Measurements from ENCODE around the gene SNX13.

The SNX13 gene

DNA sequence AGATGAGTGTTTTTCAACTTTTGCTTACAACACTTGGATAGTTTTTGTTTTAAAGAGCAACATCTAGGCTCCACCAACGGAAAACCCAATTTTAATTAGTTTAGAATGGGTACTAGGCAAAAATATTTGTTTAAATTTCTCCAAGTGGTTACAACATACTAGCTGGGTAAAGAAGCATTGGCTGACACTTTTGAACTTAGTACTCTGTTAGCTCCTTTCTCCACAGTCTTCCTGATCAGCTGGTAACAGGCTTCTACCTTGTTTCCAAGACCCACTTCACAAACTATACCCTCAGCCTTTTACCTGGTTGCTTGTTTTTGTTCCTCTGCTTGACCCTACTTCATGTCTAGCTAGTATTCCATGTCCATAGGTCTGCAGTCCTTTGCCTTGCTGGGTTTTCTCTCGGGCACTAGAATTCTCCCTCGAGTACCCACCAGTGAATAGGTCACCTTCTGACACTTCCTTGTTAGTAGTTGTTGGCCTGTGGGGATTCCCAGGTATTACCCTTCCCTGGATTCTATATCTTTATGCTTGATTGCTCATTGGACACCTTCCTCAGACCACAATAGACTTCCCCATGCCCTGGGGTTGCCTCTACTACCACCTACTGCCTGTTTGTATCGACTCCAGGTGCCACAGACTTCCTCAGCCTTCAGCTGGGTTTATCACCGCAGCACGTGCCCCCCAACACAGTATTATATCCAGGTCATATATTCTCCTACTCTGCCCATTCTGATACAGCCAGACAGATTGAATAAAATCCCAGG is 45.4 kb upstream of the SNX13 start:
- no peaks in the 10 kb centered on the region for H3K9me3 ChIP-seq (ENCODE audit: severe bottlenecking)
- H3K27ac ChIP-seq = no peak overlapping the region
- TF ChIP-seq, protein P1, sequence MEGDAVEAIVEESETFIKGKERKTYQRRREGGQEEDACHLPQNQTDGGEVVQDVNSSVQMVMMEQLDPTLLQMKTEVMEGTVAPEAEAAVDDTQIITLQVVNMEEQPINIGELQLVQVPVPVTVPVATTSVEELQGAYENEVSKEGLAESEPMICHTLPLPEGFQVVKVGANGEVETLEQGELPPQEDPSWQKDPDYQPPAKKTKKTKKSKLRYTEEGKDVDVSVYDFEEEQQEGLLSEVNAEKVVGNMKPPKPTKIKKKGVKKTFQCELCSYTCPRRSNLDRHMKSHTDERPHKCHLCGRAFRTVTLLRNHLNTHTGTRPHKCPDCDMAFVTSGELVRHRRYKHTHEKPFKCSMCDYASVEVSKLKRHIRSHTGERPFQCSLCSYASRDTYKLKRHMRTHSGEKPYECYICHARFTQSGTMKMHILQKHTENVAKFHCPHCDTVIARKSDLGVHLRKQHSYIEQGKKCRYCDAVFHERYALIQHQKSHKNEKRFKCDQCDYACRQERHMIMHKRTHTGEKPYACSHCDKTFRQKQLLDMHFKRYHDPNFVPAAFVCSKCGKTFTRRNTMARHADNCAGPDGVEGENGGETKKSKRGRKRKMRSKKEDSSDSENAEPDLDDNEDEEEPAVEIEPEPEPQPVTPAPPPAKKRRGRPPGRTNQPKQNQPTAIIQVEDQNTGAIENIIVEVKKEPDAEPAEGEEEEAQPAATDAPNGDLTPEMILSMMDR (IDR thresholded peaks at IDR 0.05; ENCODE audit: low read depth, low read length) = no peak
- H3K36me3 ChIP-seq = no peaks in the 10 kb centered on the region
- H3K4me3 ChIP-seq (ENCODE audit: low read depth, low read length) = no peak overlapping the region
- DNase-seq = no peak
- H3K27me3 ChIP-seq (ENCODE audit: insufficient read depth, low read depth, severe bottlenecking) = no peaks in the 10 kb centered on the region

DNA sequence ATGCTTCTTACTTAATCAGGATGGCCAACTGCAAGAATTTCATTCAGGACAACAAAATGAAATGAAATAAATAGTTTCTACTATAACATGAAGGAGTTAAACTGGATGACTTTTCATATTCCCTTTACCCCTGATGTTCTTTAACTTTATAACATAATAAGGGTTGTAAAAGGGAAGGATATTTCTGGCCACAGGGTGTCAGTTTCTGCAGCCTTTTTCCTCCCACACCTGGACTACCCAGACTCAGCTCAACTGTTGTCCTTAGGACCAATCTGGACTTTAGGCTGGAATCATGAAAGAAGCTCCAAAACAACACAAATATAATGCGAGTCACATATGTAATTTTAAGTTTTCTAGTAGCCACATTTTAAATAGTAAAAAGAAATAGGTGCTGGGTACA is 44.0 kb upstream of the SNX13 start:
- no peaks in the 10 kb centered on the region for H3K27me3 ChIP-seq (ENCODE audit: insufficient read depth, low read depth, severe bottlenecking)

DNA sequence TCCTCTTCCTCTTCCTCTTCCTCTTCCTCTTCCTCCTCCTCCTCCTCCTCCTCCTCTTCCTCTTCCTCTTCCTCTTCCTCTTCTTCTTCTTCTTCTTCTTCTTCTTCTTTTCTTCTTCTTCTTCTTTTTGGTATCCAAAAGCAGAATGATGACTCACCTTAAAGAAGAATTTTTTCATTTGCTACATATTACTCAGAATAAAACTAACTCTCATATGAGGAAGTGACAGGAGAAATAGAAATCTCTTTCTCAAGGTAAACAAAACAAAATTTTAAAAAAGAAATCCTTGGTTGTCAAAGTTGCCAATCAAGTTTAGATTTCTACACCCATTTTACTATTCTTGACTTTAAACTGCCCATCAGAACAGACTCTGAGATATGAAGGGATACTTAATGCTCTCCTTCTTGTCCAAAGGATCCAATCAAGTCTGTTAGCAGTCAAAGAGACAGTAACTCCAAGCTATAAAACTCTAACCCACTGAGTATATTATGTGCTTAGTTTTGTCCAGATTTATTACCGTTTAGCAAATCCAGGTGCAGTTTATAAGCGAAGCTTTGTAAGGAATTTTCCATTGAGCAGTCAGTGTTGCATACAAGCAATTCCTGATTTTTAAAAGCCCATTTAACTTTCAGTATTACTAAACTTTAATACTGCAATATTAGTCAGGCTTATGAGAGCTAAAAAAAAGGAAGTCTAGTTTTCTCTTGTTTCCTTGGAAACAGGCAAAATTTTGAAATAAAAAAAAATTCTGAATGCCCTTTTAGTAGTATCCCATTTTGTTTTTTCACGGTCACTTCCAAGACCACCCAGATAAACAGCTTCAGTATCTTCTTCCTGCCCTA is 43.1 kb upstream of the SNX13 start:
- Histone ChIP-seq H3K4me3 (ENCODE audit: low read depth, low read length) (no peak overlapping the region), H3K9me3 (ENCODE audit: severe bottlenecking) (no peaks in the 10 kb centered on the region), H3K36me3 (no peaks in the 10 kb centered on the region), H3K27ac (no peak overlapping the region), H3K27me3 (ENCODE audit: insufficient read depth, low read depth, severe bottlenecking) (no peaks in the 10 kb centered on the region)
- TF ChIP-seq, protein P1 (IDR thresholded peaks at IDR 0.05; ENCODE audit: low read depth, low read length) = no peak
- DNase-seq = no peak

More for the DNA sequence above, 44.0 kb upstream of the SNX13 start:
- H3K36me3 ChIP-seq = no peaks in the 10 kb centered on the region
- no peak overlapping the region for H3K4me3 ChIP-seq (ENCODE audit: low read depth, low read length)
- TF ChIP-seq, protein P1 (IDR thresholded peaks at IDR 0.05; ENCODE audit: low read depth, low read length) = no peak
- no peak for DNase-seq
- H3K9me3 ChIP-seq (ENCODE audit: severe bottlenecking) = no peaks in the 10 kb centered on the region
- no peak overlapping the region for H3K27ac ChIP-seq

DNA sequence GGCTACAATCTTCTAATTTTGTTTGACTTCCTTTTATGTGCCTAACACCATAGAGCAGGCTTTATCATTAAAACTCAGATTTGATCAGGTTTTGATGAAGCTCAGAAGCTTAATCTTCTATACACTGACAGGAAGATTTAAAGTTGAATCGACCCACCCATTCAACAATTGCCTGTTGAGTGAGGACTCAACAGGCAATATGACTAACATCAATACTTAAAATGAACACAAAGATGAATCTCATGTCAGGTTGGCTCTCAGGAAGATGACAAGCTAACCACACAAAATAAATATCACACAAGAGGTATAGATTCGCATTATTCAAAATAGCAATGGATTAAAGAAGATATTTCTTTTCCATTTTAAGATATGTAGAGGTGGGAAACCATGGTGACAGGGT is 36.7 kb upstream of the SNX13 start:
- Histone ChIP-seq H3K4me3 (ENCODE audit: low read depth, low read length) (no peak overlapping the region), H3K27ac (no peak overlapping the region), H3K27me3 (ENCODE audit: insufficient read depth, low read depth, severe bottlenecking) (no peaks in the 10 kb centered on the region), H3K36me3 (no peaks in the 10 kb centered on the region), H3K9me3 (ENCODE audit: severe bottlenecking) (no peaks in the 10 kb centered on the region)
- DNase-seq = no peak
- TF ChIP-seq, protein P1 (IDR thresholded peaks at IDR 0.05; ENCODE audit: low read depth, low read length) = no peak

- H3K36me3 ChIP-seq = no peaks in the 10 kb centered on the region
- H3K27me3 ChIP-seq (ENCODE audit: insufficient read depth, low read depth, severe bottlenecking) = no peaks in the 10 kb centered on the region
- no peak overlapping the region for H3K4me3 ChIP-seq (ENCODE audit: low read depth, low read length)
- no peak overlapping the region for H3K27ac ChIP-seq
- no peaks in the 10 kb centered on the region for H3K9me3 ChIP-seq (ENCODE audit: severe bottlenecking)
- TF ChIP-seq, protein P1 (IDR thresholded peaks at IDR 0.05; ENCODE audit: low read depth, low read length) = no peak
- DNase-seq = no peak
These were observed 31.1 kb upstream of the SNX13 start for GRCh38 chr7:17971411-17971810.
